Endothelial cell of umbilical vein (primary cell): ENCODE measurements around the gene C9orf72. TPM values are rescaled to one million over a fixed set of nuclear protein-coding genes. Genes with fewer than 3 reads are reported as not detected.

ENCODE experiments used
- BruUV-seq: library from RNA; stranded (reverse); fragments of 400-500 nt; replicated peaks from 2 replicates; lab custom pipeline; 2021; lab: Mats Ljungman, UMichigan
- CTCF ChIA-PET: fragments of 300-600, 350-600 bp; sonication (Branson Sonifier 250); formaldehyde crosslinking; loops from one replicate; lab custom pipeline; 2021; ENCODE audit warnings: antibody characterized with exemption, inconsistent platforms; lab: Charles Lee
- POLR2A ChIA-PET: fragments of 300-600, 350-600 bp; sonication (Branson Sonifier 250); formaldehyde crosslinking; loops from one replicate; lab custom pipeline; 2021; ENCODE audit warnings: antibody characterized with exemption, inconsistent platforms; lab: Charles Lee
- DNase-seq: peaks from one replicate; pipeline ENCODE4 v3.0.0-alpha.2; 2011; ENCODE audit warnings: low read depth, low spot score
- FAIRE-seq: peaks from 2 replicates; lab custom pipeline; 2011; peaks lifted over from hg19 to GRCh38; lab: Jason Lieb, UNC
- H2AFZ ChIP-seq: 2 replicates; pipeline ENCODE4 v1.6.0; 2012; ENCODE audit warnings: low read depth, low read length, control low read depth, inconsistent platforms
- H3K27ac ChIP-seq: 2 replicates; pipeline ENCODE4 v1.5.1; 2011; ENCODE audit warnings: low read depth, mild to moderate bottlenecking, control low read depth, low read length, moderate library complexity; ENCODE audit not compliant: insufficient read depth
- H3K27me3 ChIP-seq, 2 experiments: 2 replicates each; pipeline versions ENCODE4 v1.6.0 to v1.6.1; 2011; ENCODE audit warnings: low read length in 2 of 2, mixed read lengths in 1 of 2; ENCODE audit not compliant: control insufficient read depth in 2 of 2, insufficient read depth in 2 of 2
- H3K36me3 ChIP-seq, 2 experiments: 2 replicates in 1 of 2; 3 replicates in 1 of 2; pipeline ENCODE4 v1.5.1; 2011; ENCODE audit warnings: low read length in 2 of 2, mild to moderate bottlenecking in 1 of 2, moderate library complexity in 1 of 2; ENCODE audit not compliant: control insufficient read depth in 2 of 2, insufficient read depth in 2 of 2; ENCODE audit errors: extremely low read depth in 1 of 2
- H3K4me1 ChIP-seq: 3 replicates; pipeline ENCODE4 v1.5.1; 2011; ENCODE audit warnings: mild to moderate bottlenecking, low read length; ENCODE audit not compliant: control insufficient read depth, insufficient read depth; ENCODE audit errors: extremely low read depth
- H3K4me2 ChIP-seq: 2 replicates; pipeline ENCODE4 v1.6.1; 2011; ENCODE audit warnings: low read length, control low read depth, mixed read lengths; ENCODE audit not compliant: insufficient read depth
- H3K4me3 ChIP-seq, 3 experiments: fragments of 200-600 bp in 1 of 3; sonication (generic), shearing (Covaris generic) in 1 of 3; replicated peaks in 1 of 3; 2 replicates each; pipeline ENCODE4 v1.5.1; 2011 to 2016; ENCODE audit warnings: control low read depth in 3 of 3, low read length in 3 of 3, mild to moderate bottlenecking in 2 of 3, inconsistent platforms in 1 of 3, low read depth in 1 of 3, moderate library complexity in 1 of 3; ENCODE audit not compliant: insufficient read depth in 1 of 3
- H3K79me2 ChIP-seq: 2 replicates; pipeline ENCODE4 v1.6.0; 2012; ENCODE audit warnings: low read length, inconsistent platforms; ENCODE audit not compliant: control insufficient read depth, insufficient read depth
- H3K9ac ChIP-seq: replicated peaks from 2 replicates; pipeline ENCODE3; 2011; ENCODE audit warnings: low read length, control low read depth; ENCODE audit not compliant: insufficient read depth; ENCODE audit errors: extremely low read depth
- H3K9me1 ChIP-seq: replicated peaks from 3 replicates; pipeline ENCODE4 v1.6.0; 2011; ENCODE audit warnings: mild to moderate bottlenecking, low read length; ENCODE audit not compliant: control insufficient read depth, insufficient read depth; ENCODE audit errors: extremely low read depth
- H3K9me3 ChIP-seq: replicated peaks from 2 replicates; pipeline ENCODE4 v1.5.1; 2012; ENCODE audit warnings: low read length, inconsistent platforms; ENCODE audit not compliant: control insufficient read depth, insufficient read depth
- H4K20me1 ChIP-seq: replicated peaks from 2 replicates; pipeline ENCODE3; 2011; ENCODE audit warnings: mild to moderate bottlenecking, low read length; ENCODE audit not compliant: control insufficient read depth, insufficient read depth; ENCODE audit errors: extremely low read depth
- CTCF ChIP-seq, 2 donors: IDR thresholded peaks; 1 replicate in 1 of 2; 2 replicates in 1 of 2; pipeline ENCODE4 v1.5.1; 2011; ENCODE audit warnings: low read length in 2 of 2, mild to moderate bottlenecking in 2 of 2, moderate library complexity in 2 of 2, control low read depth in 1 of 2, inconsistent platforms in 1 of 2, low read depth in 1 of 2; ENCODE audit not compliant: insufficient read depth in 1 of 2; ENCODE audit errors: extremely low read depth in 1 of 2
- EZH2 ChIP-seq: IDR thresholded peaks from 2 replicates; pipeline ENCODE4 v1.6.1; 2012; ENCODE audit warnings: borderline replicate concordance, low read depth, mild to moderate bottlenecking, moderate library complexity, low read length, inconsistent platforms; ENCODE audit not compliant: severe bottlenecking
- FOS ChIP-seq: IDR thresholded peaks from 2 replicates; pipeline ENCODE4 v1.6.1; 2011; ENCODE audit warnings: mild to moderate bottlenecking, low read length, moderate library complexity, borderline replicate concordance; ENCODE audit not compliant: insufficient read depth
- GATA2 ChIP-seq: IDR thresholded peaks from 2 replicates; pipeline ENCODE4 v1.7.0; 2011; ENCODE audit warnings: low read depth, mild to moderate bottlenecking, moderate library complexity, mixed read lengths, low read length; ENCODE audit not compliant: insufficient read length, insufficient read depth
- JUN ChIP-seq: IDR thresholded peaks from 2 replicates; pipeline ENCODE4 v1.6.1; 2011; ENCODE audit warnings: borderline replicate concordance, low read depth; ENCODE audit not compliant: insufficient read length, insufficient read depth
- MYC ChIP-seq: IDR thresholded peaks from one replicate; pipeline ENCODE4 v1.6.1; 2011; ENCODE audit warnings: mild to moderate bottlenecking, low read depth, low read length
- POLR2A ChIP-seq: IDR thresholded peaks from 2 replicates; pipeline ENCODE4 v1.6.1; 2012; ENCODE audit warnings: low read depth, mild to moderate bottlenecking, control low read depth, low read length
- POLR2AphosphoS5 ChIP-seq: IDR thresholded peaks from 2 replicates; pipeline ENCODE4 v1.6.1; 2012; ENCODE audit warnings: low read depth, mild to moderate bottlenecking, control low read depth, low read length, moderate library complexity; ENCODE audit not compliant: insufficient read depth
- dilution Hi-C: fragments of 300-500 bp; cut with MboI; formaldehyde crosslinking; loops from one replicate; pipeline ENCODE4 v1.15.0; 2019; ENCODE audit warnings: low sequenced_read_pairs; ENCODE audit not compliant: extremely low pct_ligation_motif_present
- intact Hi-C: fragments of 100-400 bp; cut with micrococcal nuclease; formaldehyde crosslinking; loops from one replicate; pipeline ENCODE4 v1.10.0; 2022
- polyA plus RNA-seq, 4 experiments: library from polyadenylated mRNA; depleted of rRNA in 3 of 4; stranded (reverse) in 3 of 4; unstranded in 1 of 4; fragments of >200 nt; gene quantifications; 2 replicates each; pipeline versions ENCODE4 v1.2.1 to v1.2.3, GENCODE V29; 2011 to 2012; ENCODE audit warnings: missing spikeins in 1 of 4
- total RNA-seq: library from RNA; stranded (reverse); gene quantifications from 2 replicates; pipeline ENCODE4 v1.2.3, GENCODE V29; 2021
- TF ChIP-seq, protein P1 (sequence below): IDR thresholded peaks from 2 replicates; pipeline ENCODE4 v1.6.1; 2011; ENCODE audit not compliant: insufficient read depth, insufficient read length

Gene C9orf72
- total and polyA plus RNA-seq, 2 donors (not counting 3 experiments of a cell fraction or from before 2014, with no cell fraction given) = 2.7 to 7.3 TPM

- no peak for TF ChIP-seq POLR2AphosphoS5
- TF ChIP-seq, protein P1, sequence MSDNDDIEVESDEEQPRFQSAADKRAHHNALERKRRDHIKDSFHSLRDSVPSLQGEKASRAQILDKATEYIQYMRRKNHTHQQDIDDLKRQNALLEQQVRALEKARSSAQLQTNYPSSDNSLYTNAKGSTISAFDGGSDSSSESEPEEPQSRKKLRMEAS = no peak
- no peak for TF ChIP-seq MYC
- no peak for TF ChIP-seq GATA2
- no peak for TF ChIP-seq CTCF (IDR thresholded peaks at IDR 0.05; ENCODE audit: extremely low read depth in 1 of 2, insufficient read depth in 1 of 2, low read depth in 1 of 2, low read length in 2 of 2)
- Histone ChIP-seq H3K36me3 (no peaks in the 10 kb centered on the region), H4K20me1 (no peaks in the 10 kb centered on the region), H2AFZ (no peak overlapping the region), H3K4me2 (no peak overlapping the region), H3K79me2 (no peaks in the 10 kb centered on the region), H3K27me3 (peaks cover 0 to 3% of the 10 kb centered on the region in 2 experiments), H3K4me1 (no peaks in the 10 kb centered on the region), H3K9ac (no peak overlapping the region), H3K27ac (no peak overlapping the region), H3K4me3 (no peak overlapping the region), H3K9me1 (no peaks in the 10 kb centered on the region), H3K9me3 (no peaks in the 10 kb centered on the region)
- no TSS peak for BruUV-seq
- no peak for DNase-seq
- CTCF ChIA-PET = no interaction called here
- no peak for FAIRE-seq
- intact Hi-C loops (no loop called here), dilution Hi-C loops (loop anchor here (25.0 kb wide), 1 partner anchor 173 kb away; no protein-coding TSS in a partner anchor)
- POLR2A ChIA-PET = no interaction called here
These were observed 62.5 kb downstream of the C9orf72 start for GRCh38 chr9:27510780-27511179.

- no peak overlapping the region for H3K27ac ChIP-seq
- CTCF ChIA-PET = no interaction called here
- DNase-seq (no peak), FAIRE-seq (no peak)
- H3K4me2 ChIP-seq = no peak overlapping the region
- POLR2A ChIA-PET = no interaction called here
- dilution Hi-C loops = loop anchor here (25.0 kb wide), 1 partner anchor 170 kb away; no protein-coding TSS in a partner anchor
- no peak overlapping the region for H3K9ac ChIP-seq
- no peak overlapping the region for H3K4me3 ChIP-seq
- no peak overlapping the region for H2AFZ ChIP-seq
- H3K4me1 ChIP-seq = no peaks in the 10 kb centered on the region
- TF ChIP-seq JUN = no peak
- TF ChIP-seq FOS = no peak
- no peak for TF ChIP-seq POLR2AphosphoS5
- TF ChIP-seq POLR2A = no peak
- no peak for TF ChIP-seq GATA2
- TF ChIP-seq, protein P1 = no peak
- TF ChIP-seq MYC = no peak
- TF ChIP-seq EZH2 = no peak
- intact Hi-C loops = no loop called here
- no peaks in the 10 kb centered on the region for H4K20me1 ChIP-seq
- no peaks in the 10 kb centered on the region for H3K36me3 ChIP-seq
- peaks cover 0 to 7% of the 10 kb centered on the region in 2 experiments for H3K27me3 ChIP-seq
- no peaks in the 10 kb centered on the region for H3K9me1 ChIP-seq
- H3K9me3 ChIP-seq = no peaks in the 10 kb centered on the region
- no peaks in the 10 kb centered on the region for H3K79me2 ChIP-seq
- BruUV-seq = no TSS peak
These were observed 66.3 kb downstream of the C9orf72 start for GRCh38 chr9:27506981-27507380.
